Activated naive CD8-positive, alpha-beta T cell treated with anti-CD3 and anti-CD28 coated beads for 36 hours (primary cell): Measurements from ENCODE around the gene OR5A1. TPM values are rescaled to one million over a fixed set of nuclear protein-coding genes. Genes with fewer than 3 reads are reported as not detected.

ENCODE experiments used
- DNase-seq: peaks from one replicate; pipeline ENCODE4 v3.0.0; 2021
- H3K27ac Mint-ChIP-seq: one replicate; pipeline ENCODE4 v1.8.0; 2022; ENCODE audit warnings: mild to moderate bottlenecking, moderate library complexity, mixed read lengths
- H3K27me3 Mint-ChIP-seq: one replicate; pipeline ENCODE4 v1.8.0; 2022; ENCODE audit warnings: mild to moderate bottlenecking, mixed read lengths
- H3K36me3 Mint-ChIP-seq: one replicate; pipeline ENCODE4 v1.8.0; 2021; ENCODE audit warnings: mild to moderate bottlenecking, mixed read lengths
- H3K4me1 Mint-ChIP-seq: one replicate; pipeline ENCODE4 v1.8.0; 2021; ENCODE audit warnings: mixed read lengths
- H3K4me3 Mint-ChIP-seq: one replicate; pipeline ENCODE4 v1.8.0; 2022; ENCODE audit warnings: mild to moderate bottlenecking, moderate library complexity, mixed read lengths
- H3K9me3 Mint-ChIP-seq: one replicate; pipeline ENCODE4 v1.8.0; 2022; ENCODE audit warnings: mixed read lengths
- total RNA-seq, 2 experiments: library from RNA; stranded (reverse); gene quantifications; one replicate each; pipeline ENCODE4 v1.2.3, GENCODE V29; 2021

The OR5A1 gene
- total RNA-seq = not detected

DNA sequence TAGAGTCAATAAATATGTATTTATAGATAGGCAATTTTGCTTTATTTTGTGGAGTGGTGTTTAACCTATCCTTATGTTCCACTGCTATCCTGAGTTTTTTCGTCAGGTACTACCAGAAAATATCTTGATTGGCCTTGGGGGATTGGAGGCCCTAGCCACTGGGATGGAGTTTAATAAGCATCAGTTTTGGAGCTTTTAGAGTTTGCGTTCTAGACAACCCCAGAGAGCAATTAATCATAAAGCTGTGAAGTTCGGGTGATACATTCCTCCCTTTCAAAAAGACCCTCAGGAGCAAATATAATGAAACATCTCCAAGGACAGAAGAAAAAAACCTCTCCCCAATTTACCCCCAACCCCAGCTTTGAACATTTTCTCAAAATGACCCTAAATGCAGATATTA is at the start of gene OR5A1:
TSS of gene OR5A1 (plus strand) at position 301 of the 400 bp plus-strand sequence. CDS start 6,700 bp downstream, outside the sequence.
- no peaks in the 10 kb centered on the region for H3K36me3 Mint-ChIP-seq
- no peak for DNase-seq
- no peak within 1 kb of the TSS for H3K4me3 Mint-ChIP-seq
- no peaks in the 10 kb centered on the region for H3K9me3 Mint-ChIP-seq
- H3K27me3 Mint-ChIP-seq = peaks cover 6% of the 10 kb centered on the region
- no peak within 1 kb of the TSS for H3K27ac Mint-ChIP-seq
- H3K4me1 Mint-ChIP-seq = no peaks in the 10 kb centered on the region

DNA sequence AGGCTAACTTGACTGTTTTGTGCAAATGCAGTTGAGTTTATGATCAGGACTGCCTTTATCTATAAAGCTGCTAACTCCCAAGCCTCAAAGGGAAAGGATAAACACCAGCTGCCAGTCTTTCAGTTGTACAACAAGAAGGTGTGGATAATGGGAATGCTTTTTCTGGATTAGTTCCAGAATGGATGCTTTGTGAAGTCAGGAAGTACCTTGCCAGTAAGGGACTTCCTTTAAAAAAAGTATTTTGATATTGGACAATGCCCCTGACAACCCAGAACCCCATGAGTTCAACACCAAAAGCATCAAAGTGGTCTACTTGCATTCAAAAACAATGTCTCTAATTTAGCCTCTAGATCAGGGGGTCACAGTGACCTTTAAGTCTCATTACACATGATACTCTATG is 42.1 kb upstream of the OR5A1 start:
- no peaks in the 10 kb centered on the region for H3K4me1 Mint-ChIP-seq

DNA sequence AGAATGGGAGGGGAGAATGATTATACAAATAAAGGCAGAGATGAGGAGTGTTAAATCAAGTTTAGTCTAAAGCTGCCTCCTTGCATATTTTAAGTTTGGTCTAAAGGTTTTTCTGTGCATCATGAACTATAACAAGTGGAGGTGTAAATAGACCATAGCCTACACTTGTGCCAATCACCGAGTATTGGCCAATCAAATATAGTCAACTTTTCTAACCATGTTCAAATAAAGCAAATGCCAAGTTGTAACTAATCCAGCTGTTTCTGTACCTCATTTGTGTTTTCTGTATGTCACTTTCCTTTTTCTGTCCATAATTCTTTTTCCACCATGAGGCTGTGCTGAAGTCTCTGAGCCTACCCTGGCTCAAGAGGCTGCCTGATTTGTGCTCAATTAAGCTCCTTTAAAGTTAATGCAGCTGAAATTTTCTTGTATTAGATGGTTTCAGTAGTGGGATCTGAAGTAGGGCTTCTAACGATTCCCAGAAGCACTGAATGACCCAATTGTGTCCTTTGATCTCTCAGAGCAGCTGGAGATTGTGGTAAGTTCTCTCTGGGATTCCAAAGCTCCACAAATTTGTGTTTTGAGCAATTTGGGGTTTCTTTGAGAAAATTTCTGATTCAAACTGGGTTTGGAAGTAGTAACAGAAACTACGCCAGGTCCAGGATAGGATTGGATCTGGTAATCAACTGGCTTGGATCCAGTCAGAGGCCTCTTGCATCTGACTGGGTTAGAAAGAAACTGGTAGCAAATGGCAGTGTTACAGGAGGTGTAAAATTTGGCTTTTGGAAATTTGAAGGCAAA is 35.6 kb upstream of the OR5A1 start:
- Mint-ChIP-seq H3K4me1 (no peaks in the 10 kb centered on the region), H3K27me3 (no peaks in the 10 kb centered on the region)

More for the DNA sequence above, 42.1 kb upstream of the OR5A1 start:
- Mint-ChIP-seq H3K27ac (no peak overlapping the region), H3K27me3 (no peaks in the 10 kb centered on the region), H3K4me3 (no peak overlapping the region), H3K36me3 (no peaks in the 10 kb centered on the region), H3K9me3 (no peaks in the 10 kb centered on the region)
- no peak for DNase-seq

DNA sequence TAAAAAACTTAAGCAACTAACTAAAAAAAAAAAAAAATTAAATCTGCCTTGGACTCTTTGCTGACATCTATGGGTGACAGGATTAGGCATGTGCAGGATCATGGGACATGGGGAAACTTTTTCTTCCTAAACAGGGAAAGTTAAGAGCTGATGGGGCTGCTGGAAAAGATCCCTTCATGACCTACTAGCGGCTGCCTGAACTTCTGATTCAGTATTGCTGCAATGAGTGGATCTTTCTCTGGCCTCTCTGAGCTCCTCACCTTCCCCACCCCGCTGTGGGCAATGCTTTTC is 35.1 kb upstream of the OR5A1 start:
- Mint-ChIP-seq H3K4me1 (no peaks in the 10 kb centered on the region), H3K27ac (no peak overlapping the region), H3K9me3 (peaks cover 12% of the 10 kb centered on the region), H3K27me3 (no peaks in the 10 kb centered on the region), H3K4me3 (no peak overlapping the region), H3K36me3 (no peaks in the 10 kb centered on the region)
- DNase-seq = no peak

More for the DNA sequence above, 35.6 kb upstream of the OR5A1 start:
- Mint-ChIP-seq H3K27ac (no peak overlapping the region), H3K9me3 (peaks cover 12% of the 10 kb centered on the region), H3K36me3 (no peaks in the 10 kb centered on the region), H3K4me3 (no peak overlapping the region)
- no peak for DNase-seq

DNA sequence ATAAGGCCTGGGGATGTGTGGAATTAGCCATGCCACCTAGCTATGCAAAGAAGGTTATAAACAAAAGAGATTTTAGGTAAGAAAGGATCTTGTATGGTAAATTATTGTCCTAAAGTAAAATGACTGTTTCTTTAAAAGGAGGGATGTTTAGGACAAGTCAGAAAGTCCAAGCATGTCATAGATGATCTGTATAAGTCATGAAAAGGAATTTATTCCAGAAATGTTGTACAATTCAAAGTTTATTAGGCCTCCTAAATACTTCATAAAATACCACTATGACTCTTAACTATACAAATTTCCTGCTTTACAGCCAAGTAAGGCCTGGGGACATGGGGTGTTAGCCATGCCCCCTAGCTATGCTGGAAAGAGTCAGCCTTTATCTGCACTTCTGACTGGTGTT is 32.7 kb upstream of the OR5A1 start:
- no peak for DNase-seq
- Mint-ChIP-seq H3K36me3 (no peaks in the 10 kb centered on the region), H3K4me1 (no peaks in the 10 kb centered on the region), H3K9me3 (peaks cover 12% of the 10 kb centered on the region), H3K4me3 (no peak overlapping the region), H3K27me3 (no peaks in the 10 kb centered on the region), H3K27ac (no peak overlapping the region)

DNA sequence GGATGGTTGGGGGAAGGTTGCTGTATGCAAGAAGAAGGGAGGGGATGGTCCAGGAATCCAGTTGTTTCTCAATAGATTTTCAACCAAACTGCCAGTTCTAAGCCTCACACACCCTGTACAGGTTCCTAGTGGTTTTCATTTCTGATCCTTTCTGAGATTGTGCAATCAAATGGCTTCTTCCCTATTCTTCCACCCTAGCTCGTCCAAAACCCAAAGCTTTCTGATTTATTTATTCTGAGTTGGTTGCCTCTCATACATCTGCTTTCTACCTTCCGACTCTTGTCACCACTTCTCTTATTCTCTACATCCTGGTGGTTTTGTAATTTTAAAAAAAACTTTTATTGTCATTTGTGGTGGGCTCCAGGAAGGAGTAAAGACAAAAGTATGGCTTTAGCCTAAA is 22.6 kb upstream of the OR5A1 start:
- H3K9me3 Mint-ChIP-seq = peaks cover 19% of the 10 kb centered on the region

DNA sequence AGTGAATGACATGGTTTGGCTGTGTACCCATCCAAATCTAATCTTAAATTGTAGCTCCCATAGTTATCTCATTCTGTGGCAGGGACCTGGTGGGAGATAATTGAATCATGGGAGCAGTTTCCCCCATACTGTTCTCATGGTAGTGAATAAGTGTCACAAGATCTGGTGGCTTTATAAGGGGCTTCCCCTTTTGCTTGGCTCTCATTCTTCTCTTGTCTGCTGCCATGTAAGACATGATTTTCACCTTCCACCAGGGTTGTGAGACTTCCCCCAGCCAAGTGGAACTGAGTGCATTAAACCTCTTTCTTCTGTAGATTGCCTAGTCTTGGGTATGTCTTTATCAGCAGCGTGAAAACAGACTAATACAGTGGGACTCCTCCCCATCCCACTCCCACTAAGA is 21.2 kb upstream of the OR5A1 start:
- no peak overlapping the region for H3K4me3 Mint-ChIP-seq
- H3K9me3 Mint-ChIP-seq = peaks cover 10% of the 10 kb centered on the region
- H3K27me3 Mint-ChIP-seq = peaks cover 17% of the 10 kb centered on the region
- DNase-seq = no peak
- no peaks in the 10 kb centered on the region for H3K36me3 Mint-ChIP-seq
- H3K27ac Mint-ChIP-seq = no peak overlapping the region
- H3K4me1 Mint-ChIP-seq = peaks cover 18% of the 10 kb centered on the region

More for the DNA sequence above, 22.6 kb upstream of the OR5A1 start:
- DNase-seq = no peak
- Mint-ChIP-seq H3K4me3 (no peak overlapping the region), H3K4me1 (peaks cover 18% of the 10 kb centered on the region), H3K27me3 (peaks cover 17% of the 10 kb centered on the region), H3K27ac (no peak overlapping the region), H3K36me3 (no peaks in the 10 kb centered on the region)

DNA sequence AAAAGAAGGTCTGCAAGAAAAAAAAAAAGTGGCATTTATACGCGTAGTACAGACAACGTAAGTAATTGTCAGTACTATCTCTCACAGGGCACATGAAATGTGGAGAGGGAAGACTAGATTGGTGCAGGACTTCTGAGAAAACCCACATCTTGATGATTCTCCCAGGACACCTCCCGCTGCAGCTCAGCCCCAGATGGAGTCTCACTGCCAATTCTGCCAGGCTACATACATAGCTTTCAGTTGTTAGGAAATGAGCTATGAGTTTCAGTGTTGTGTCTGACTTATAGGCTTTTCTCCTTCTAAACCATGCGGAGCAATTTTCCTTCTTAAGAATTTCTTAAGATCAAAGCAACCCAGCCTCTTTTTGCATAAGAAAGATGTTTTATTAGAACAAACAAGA is 19.7 kb upstream of the OR5A1 start:
- no peak overlapping the region for H3K4me3 Mint-ChIP-seq
- peaks cover 1% of the 10 kb centered on the region for H3K9me3 Mint-ChIP-seq
- no peak overlapping the region for H3K27ac Mint-ChIP-seq
- DNase-seq = no peak
- H3K36me3 Mint-ChIP-seq = no peaks in the 10 kb centered on the region
- H3K4me1 Mint-ChIP-seq = peaks cover 18% of the 10 kb centered on the region
- peaks cover 17% of the 10 kb centered on the region for H3K27me3 Mint-ChIP-seq

DNA sequence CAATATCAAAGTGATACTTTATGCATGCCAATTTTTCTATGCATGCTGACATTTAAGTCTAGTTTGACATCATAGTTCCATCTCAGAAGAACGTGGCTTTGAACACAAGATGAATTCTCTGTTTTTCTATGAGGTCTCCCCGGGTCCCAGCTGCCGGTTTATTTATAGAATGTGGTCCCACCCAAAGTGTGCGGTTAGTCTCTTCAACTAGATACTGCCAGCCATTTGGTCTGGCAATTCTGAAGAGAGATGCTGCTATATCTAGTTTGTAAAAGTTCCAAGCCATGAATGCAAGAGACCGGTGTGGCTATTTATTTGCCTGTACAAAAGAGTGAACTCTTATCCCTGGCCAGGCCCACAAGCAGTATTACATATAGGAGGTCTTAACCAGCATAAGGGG is 19.2 kb upstream of the OR5A1 start:
- H3K36me3 Mint-ChIP-seq = no peaks in the 10 kb centered on the region
- no peak overlapping the region for H3K27ac Mint-ChIP-seq
- no peak for DNase-seq
- peaks cover 18% of the 10 kb centered on the region for H3K4me1 Mint-ChIP-seq
- no peak overlapping the region for H3K4me3 Mint-ChIP-seq
- peaks cover 17% of the 10 kb centered on the region for H3K27me3 Mint-ChIP-seq
- H3K9me3 Mint-ChIP-seq = peaks cover 1% of the 10 kb centered on the region

DNA sequence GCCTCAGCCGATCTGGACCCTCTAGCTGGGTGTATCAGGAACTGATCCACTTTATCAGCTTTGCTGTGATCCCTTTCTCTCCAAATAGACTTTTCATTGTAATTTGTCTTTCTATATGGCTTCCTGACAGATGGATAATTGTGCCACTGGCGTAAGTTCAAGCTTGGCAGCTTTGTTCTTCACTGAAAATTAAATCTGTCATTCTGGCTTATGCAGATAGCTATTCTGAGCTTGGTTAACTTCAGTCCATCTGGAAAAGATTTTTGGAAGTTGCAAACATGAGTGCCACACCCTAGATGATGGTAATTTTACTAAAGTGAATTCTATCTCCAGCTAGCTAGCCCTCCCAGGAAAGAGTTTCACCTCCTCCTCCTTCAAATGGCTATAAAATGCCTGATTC is 18.1 kb upstream of the OR5A1 start:
- DNase-seq = no peak
- Mint-ChIP-seq H3K4me1 (peaks cover 18% of the 10 kb centered on the region), H3K4me3 (no peak overlapping the region), H3K27me3 (peaks cover 13% of the 10 kb centered on the region), H3K27ac (no peak overlapping the region), H3K9me3 (no peaks in the 10 kb centered on the region), H3K36me3 (no peaks in the 10 kb centered on the region)

DNA sequence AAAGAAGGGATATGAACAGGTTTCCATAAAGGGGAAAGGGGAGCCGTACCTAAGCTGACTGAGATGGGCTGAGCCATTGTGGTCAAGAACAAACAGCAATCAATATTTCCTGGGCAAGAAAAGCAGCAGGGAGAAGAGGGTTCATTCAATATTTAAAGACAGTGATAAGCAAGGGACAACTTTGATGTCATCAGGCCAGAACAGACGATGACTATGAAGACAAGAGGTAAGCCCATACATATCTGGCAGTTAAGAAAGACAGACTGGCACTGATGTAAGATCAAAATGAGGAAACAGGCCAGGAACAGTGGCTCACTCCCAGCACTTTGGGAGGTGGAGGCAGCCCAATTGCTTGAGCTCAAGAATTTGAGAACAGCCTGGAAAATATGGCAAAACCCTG is 12.4 kb upstream of the OR5A1 start:
- Mint-ChIP-seq H3K27ac (no peak overlapping the region), H3K4me1 (no peaks in the 10 kb centered on the region), H3K4me3 (no peak overlapping the region), H3K27me3 (no peaks in the 10 kb centered on the region), H3K9me3 (no peaks in the 10 kb centered on the region), H3K36me3 (no peaks in the 10 kb centered on the region)
- no peak for DNase-seq

DNA sequence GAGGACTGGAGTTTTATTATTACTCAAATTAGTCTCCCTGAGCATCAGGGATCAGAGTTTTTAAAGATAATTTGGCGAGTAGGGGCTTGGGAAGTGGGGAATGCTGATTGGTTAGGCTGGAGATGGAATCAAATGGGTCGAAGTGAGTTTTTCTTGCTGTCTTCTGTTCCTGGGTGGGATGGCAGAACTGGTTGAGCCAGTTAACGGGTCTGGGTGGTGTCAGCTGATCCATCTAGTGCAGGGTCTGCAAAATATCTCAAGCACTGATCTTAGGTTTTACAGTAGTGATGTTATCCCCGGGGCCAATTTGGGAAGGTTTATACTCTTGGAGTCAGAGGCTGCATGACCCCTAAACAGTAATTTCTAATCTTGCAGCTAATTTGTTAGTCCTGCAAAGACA is 11.1 kb upstream of the OR5A1 start:
- H3K4me1 Mint-ChIP-seq = no peaks in the 10 kb centered on the region
- no peaks in the 10 kb centered on the region for H3K9me3 Mint-ChIP-seq
- no peak overlapping the region for H3K27ac Mint-ChIP-seq
- no peak for DNase-seq
- H3K27me3 Mint-ChIP-seq = peaks cover 3% of the 10 kb centered on the region
- no peaks in the 10 kb centered on the region for H3K36me3 Mint-ChIP-seq
- no peak overlapping the region for H3K4me3 Mint-ChIP-seq

DNA sequence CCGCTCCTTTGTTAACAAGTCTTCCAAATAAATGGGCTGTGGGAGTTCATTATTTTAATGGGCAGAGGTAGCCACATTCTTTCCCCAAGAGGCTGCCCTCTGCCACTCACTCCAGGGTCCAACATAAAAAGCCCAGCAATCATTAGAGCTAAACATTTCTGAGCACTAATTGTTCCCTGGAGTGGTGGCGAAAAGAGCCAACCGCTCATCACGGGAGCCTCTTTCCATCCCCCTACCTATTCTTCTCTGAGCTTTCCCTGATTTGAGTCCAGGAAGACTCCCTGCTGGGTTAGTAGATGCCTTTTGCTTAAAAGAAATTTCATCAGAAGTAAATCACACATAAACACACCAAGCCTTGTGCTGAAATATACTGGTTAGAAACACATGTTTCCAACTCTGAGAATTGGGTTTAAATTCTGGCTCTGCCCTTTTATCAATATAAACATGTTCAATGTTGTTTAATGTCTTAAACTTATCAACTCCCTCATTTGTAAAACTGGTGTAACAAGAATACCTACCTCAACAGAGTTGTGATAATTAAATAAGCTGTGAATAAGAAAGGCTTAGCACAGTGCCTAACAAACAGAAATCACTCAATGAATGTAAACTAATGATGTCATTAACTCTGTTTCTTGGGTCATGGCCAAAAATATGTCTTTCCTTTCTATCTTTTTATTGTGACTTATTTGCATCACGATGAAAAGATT is 9.8 kb upstream of the OR5A1 start, which contains the start of gene OR5A2:
TSS of gene OR5A2 (minus strand) at position 53 of the 707 bp plus-strand sequence. CDS start 3,460 bp downstream, outside the sequence.
- Mint-ChIP-seq H3K4me1 (no peaks in the 10 kb centered on the region), H3K36me3 (no peaks in the 10 kb centered on the region), H3K4me3 (no peak within 1 kb of the TSS), H3K27me3 (peaks cover 4% of the 10 kb centered on the region), H3K9me3 (no peaks in the 10 kb centered on the region), H3K27ac (no peak within 1 kb of the TSS)
- no peak for DNase-seq

DNA sequence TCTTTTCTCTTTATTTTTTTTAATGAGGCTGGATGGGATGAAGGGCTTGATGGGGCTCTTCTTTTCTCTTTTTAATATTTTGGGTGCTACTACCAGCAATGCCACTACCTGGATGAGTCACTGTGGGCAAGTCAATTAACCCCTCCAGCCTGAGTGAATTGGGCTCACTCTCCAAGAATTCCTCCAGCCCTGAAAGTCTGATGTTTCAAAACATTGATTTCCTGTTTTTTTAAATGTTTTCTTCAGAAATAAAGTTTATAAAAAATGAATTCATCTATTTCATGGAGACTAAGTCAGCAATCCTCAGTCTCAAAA is 9.2 kb upstream of the OR5A1 start:
- DNase-seq = no peak
- Mint-ChIP-seq H3K27me3 (peaks cover 8% of the 10 kb centered on the region), H3K27ac (no peak overlapping the region), H3K4me1 (no peaks in the 10 kb centered on the region), H3K9me3 (no peaks in the 10 kb centered on the region), H3K4me3 (no peak overlapping the region), H3K36me3 (no peaks in the 10 kb centered on the region)

DNA sequence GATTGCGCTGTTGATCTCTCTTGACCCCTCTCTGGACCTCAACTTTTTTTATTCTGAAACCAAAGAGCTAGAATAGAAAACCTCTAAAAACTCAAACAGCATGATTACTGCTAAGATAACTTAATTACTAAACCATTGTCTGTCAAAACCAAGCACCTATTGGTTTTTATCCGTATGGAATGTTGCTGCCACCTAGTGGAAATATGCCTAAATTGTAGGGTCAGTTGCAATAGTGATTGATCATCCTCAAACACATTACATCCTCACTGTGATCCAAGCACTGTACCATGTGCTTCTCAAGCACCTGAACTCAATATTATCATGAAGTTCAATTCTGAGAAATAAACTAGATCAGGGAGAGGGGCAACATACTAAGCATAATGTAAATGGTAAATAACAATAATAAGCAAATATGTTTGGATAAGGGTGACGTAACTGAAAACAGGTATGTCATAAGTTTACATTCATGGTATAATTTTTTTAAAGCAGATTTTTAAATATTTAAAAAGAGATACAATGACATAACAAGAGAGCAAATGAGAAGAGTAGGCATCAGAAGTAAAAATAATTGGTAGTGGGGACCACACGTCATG is 6.2 kb upstream of the OR5A1 start:
- Mint-ChIP-seq H3K36me3 (no peaks in the 10 kb centered on the region), H3K9me3 (no peaks in the 10 kb centered on the region), H3K4me3 (no peak overlapping the region), H3K27me3 (peaks cover 9% of the 10 kb centered on the region), H3K4me1 (no peaks in the 10 kb centered on the region), H3K27ac (no peak overlapping the region)
- peak; percentile 11 for DNase-seq

DNA sequence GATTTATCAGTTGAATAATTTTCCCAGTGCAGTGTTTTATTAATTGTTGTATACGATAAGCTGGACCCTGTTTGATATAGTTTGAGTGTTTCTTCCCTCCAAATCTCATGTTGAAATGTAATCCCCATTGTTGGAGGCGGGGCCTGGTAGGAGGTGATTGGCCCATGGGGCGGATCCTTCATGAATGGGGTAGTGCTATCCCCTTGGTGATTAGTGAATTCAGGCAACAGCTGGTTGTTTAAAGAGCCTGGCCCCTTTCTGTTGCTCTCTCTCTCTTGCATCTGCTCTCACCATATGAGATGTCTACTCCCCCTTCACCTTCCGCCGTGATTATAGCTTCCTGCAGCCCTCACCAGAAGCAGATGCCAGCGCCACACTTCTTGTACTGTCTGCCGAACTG is 1.5 kb downstream of the OR5A1 start:
- Mint-ChIP-seq H3K4me3 (no peak overlapping the region), H3K9me3 (no peaks in the 10 kb centered on the region), H3K4me1 (no peaks in the 10 kb centered on the region), H3K27ac (no peak overlapping the region), H3K27me3 (no peaks in the 10 kb centered on the region), H3K36me3 (no peaks in the 10 kb centered on the region)
- no peak for DNase-seq
